Measurements from ENCODE around the gene POPDC2. TPM values are rescaled to one million over a fixed set of nuclear protein-coding genes. Genes with fewer than 3 reads are reported as not detected.

The POPDC2 gene
- total and polyA plus RNA-seq, 2 donors from 2014 or later: 3.2 to 7.3 TPM

- H3K27ac ChIP-seq (ENCODE audit: low read depth in 2 of 2, low read length in 2 of 2): no peak overlapping the region
- no peaks in the 10 kb centered on the region for H3K27me3 ChIP-seq (ENCODE audit: control insufficient read depth, insufficient read depth, low read length)
- peaks cover 0 to 1% (median 0%) of the 10 kb centered on the region in 3 donors for H3K4me1 ChIP-seq (ENCODE audit: control insufficient read depth in 2 of 3, insufficient read depth in 2 of 3, low read depth in 1 of 3, low read length in 3 of 3)
- no peak overlapping the region for H3K4me3 ChIP-seq (ENCODE audit: low read length in 3 of 3)
- FAIRE-seq: no peak
- no peak for DNase-seq
- H3K9me3 ChIP-seq (ENCODE audit: control insufficient read depth in 2 of 3, insufficient read depth in 1 of 3, low read length in 3 of 3): no peaks in the 10 kb centered on the region
- TF ChIP-seq, protein P1, sequence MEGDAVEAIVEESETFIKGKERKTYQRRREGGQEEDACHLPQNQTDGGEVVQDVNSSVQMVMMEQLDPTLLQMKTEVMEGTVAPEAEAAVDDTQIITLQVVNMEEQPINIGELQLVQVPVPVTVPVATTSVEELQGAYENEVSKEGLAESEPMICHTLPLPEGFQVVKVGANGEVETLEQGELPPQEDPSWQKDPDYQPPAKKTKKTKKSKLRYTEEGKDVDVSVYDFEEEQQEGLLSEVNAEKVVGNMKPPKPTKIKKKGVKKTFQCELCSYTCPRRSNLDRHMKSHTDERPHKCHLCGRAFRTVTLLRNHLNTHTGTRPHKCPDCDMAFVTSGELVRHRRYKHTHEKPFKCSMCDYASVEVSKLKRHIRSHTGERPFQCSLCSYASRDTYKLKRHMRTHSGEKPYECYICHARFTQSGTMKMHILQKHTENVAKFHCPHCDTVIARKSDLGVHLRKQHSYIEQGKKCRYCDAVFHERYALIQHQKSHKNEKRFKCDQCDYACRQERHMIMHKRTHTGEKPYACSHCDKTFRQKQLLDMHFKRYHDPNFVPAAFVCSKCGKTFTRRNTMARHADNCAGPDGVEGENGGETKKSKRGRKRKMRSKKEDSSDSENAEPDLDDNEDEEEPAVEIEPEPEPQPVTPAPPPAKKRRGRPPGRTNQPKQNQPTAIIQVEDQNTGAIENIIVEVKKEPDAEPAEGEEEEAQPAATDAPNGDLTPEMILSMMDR (IDR thresholded peaks at IDR 0.05; ENCODE audit: borderline replicate concordance, extremely low read depth, insufficient read depth): no peak
- no peaks in the 10 kb centered on the region for H3K36me3 ChIP-seq (ENCODE audit: control insufficient read depth in 2 of 3, insufficient read depth in 3 of 3, low read length in 3 of 3)
- H3K9ac ChIP-seq (ENCODE audit: low read length in 3 of 3): no peak overlapping the region
- intact Hi-C loops (cut with DNase I): no loop called here
Measured at GRCh38 chr3:119697394-119697793, 37.0 kb upstream of the POPDC2 start.

- TF ChIP-seq, protein P1 (IDR thresholded peaks at IDR 0.05; ENCODE audit: borderline replicate concordance, extremely low read depth, insufficient read depth): no peak
- Histone ChIP-seq H3K4me3 (ENCODE audit: low read length in 3 of 3) (no peak overlapping the region), H3K9ac (ENCODE audit: low read length in 3 of 3) (no peak overlapping the region), H3K36me3 (ENCODE audit: control insufficient read depth in 2 of 3, insufficient read depth in 3 of 3, low read length in 3 of 3) (no peaks in the 10 kb centered on the region), H3K27ac (ENCODE audit: low read depth in 2 of 2, low read length in 2 of 2) (no peak overlapping the region), H3K27me3 (ENCODE audit: control insufficient read depth, insufficient read depth, low read length) (no peaks in the 10 kb centered on the region), H3K4me1 (ENCODE audit: control insufficient read depth in 2 of 3, insufficient read depth in 2 of 3, low read depth in 1 of 3, low read length in 3 of 3) (no peaks in the 10 kb centered on the region), H3K9me3 (ENCODE audit: control insufficient read depth in 2 of 3, insufficient read depth in 1 of 3, low read length in 3 of 3) (no peaks in the 10 kb centered on the region)
- FAIRE-seq: no peak
- DNase-seq: no peak
- intact Hi-C loops (cut with DNase I): no loop called here
Measured at GRCh38 chr3:119695480-119695879, 35.1 kb upstream of the POPDC2 start.

GRCh38 chr3:119690043-119690656 lies 29.8 kb upstream of the POPDC2 start:
- no peak for FAIRE-seq
- H3K4me3 ChIP-seq (ENCODE audit: low read length in 3 of 3): no peak overlapping the region
- H3K27ac ChIP-seq (ENCODE audit: low read depth in 2 of 2, low read length in 2 of 2): no peak overlapping the region
- peak in 2 of 5 donors; percentile 20 to 31 for DNase-seq
- no peaks in the 10 kb centered on the region for H3K4me1 ChIP-seq (ENCODE audit: control insufficient read depth in 2 of 3, insufficient read depth in 2 of 3, low read depth in 1 of 3, low read length in 3 of 3)
- H3K36me3 ChIP-seq (ENCODE audit: control insufficient read depth in 2 of 3, insufficient read depth in 3 of 3, low read length in 3 of 3): no peaks in the 10 kb centered on the region
- TF ChIP-seq, protein P1 (IDR thresholded peaks at IDR 0.05; ENCODE audit: borderline replicate concordance, extremely low read depth, insufficient read depth): peak; percentile 50
- intact Hi-C loops (cut with DNase I): no loop called here
- no peaks in the 10 kb centered on the region for H3K27me3 ChIP-seq (ENCODE audit: control insufficient read depth, insufficient read depth, low read length)
- H3K9me3 ChIP-seq (ENCODE audit: control insufficient read depth in 2 of 3, insufficient read depth in 1 of 3, low read length in 3 of 3): no peaks in the 10 kb centered on the region
- no peak overlapping the region for H3K9ac ChIP-seq (ENCODE audit: low read length in 3 of 3)

- DNase-seq (no peak), FAIRE-seq (no peak)
- intact Hi-C loops (cut with DNase I): no loop called here
- Histone ChIP-seq H3K4me1 (ENCODE audit: control insufficient read depth in 2 of 3, insufficient read depth in 2 of 3, low read depth in 1 of 3, low read length in 3 of 3) (no peaks in the 10 kb centered on the region), H3K4me3 (ENCODE audit: low read length in 3 of 3) (no peak overlapping the region), H3K36me3 (ENCODE audit: control insufficient read depth in 2 of 3, insufficient read depth in 3 of 3, low read length in 3 of 3) (no peaks in the 10 kb centered on the region), H3K27ac (ENCODE audit: low read depth in 2 of 2, low read length in 2 of 2) (no peak overlapping the region), H3K9ac (ENCODE audit: low read length in 3 of 3) (no peak overlapping the region), H3K27me3 (ENCODE audit: control insufficient read depth, insufficient read depth, low read length) (no peaks in the 10 kb centered on the region), H3K9me3 (ENCODE audit: control insufficient read depth in 2 of 3, insufficient read depth in 1 of 3, low read length in 3 of 3) (no peaks in the 10 kb centered on the region)
- TF ChIP-seq, protein P1 (IDR thresholded peaks at IDR 0.05; ENCODE audit: borderline replicate concordance, extremely low read depth, insufficient read depth): no peak
Measured at GRCh38 chr3:119683421-119683820, 23.0 kb upstream of the POPDC2 start.

Data from kidney (tissue), 14 donors.